Calu3 (cell line): ENCODE data around the gene NELL1. TPM values are rescaled to one million over a fixed set of nuclear protein-coding genes. Genes with fewer than 3 reads are reported as not detected.

Experiments used
- BruUV-seq: library from RNA; stranded (reverse); fragments of 400-500 nt; replicated peaks from 2 replicates; lab custom pipeline; 2021; lab: Mats Ljungman, UMichigan
- CTCF ChIA-PET: fragments of 300-600 bp; sonication (Branson Sonifier 250); formaldehyde crosslinking; loops from one replicate; lab custom pipeline; 2022; ENCODE audit warnings: antibody characterized with exemption; lab: Charles Lee
- DNase-seq: peaks from one replicate; pipeline ENCODE4 v3.0.0; 2022
- H3K27ac Mint-ChIP-seq: one replicate; pipeline ENCODE4 v1.8.0; 2022; ENCODE audit warnings: mixed read lengths; ENCODE audit not compliant: unreplicated experiment
- H3K27me3 Mint-ChIP-seq: one replicate; pipeline ENCODE4 v1.8.0; 2022; ENCODE audit warnings: mixed read lengths; ENCODE audit not compliant: unreplicated experiment
- H3K36me3 Mint-ChIP-seq: one replicate; pipeline ENCODE4 v1.8.0; 2022; ENCODE audit warnings: mild to moderate bottlenecking, moderate library complexity, mixed read lengths; ENCODE audit not compliant: insufficient read depth, unreplicated experiment
- H3K4me1 Mint-ChIP-seq: one replicate; pipeline ENCODE4 v1.8.0; 2022; ENCODE audit warnings: mild to moderate bottlenecking, low read depth, mixed read lengths; ENCODE audit not compliant: unreplicated experiment
- H3K4me3 Mint-ChIP-seq: one replicate; pipeline ENCODE4 v1.8.0; 2022; ENCODE audit warnings: mild to moderate bottlenecking, low read depth, moderate library complexity, mixed read lengths; ENCODE audit not compliant: unreplicated experiment
- H3K9me3 Mint-ChIP-seq: one replicate; pipeline ENCODE4 v1.8.0; 2022; ENCODE audit warnings: low read depth, mixed read lengths; ENCODE audit not compliant: unreplicated experiment
- intact Hi-C: fragments of 100-400 bp; cut with micrococcal nuclease; formaldehyde crosslinking; loops from one replicate; pipeline ENCODE4 v1.10.0; 2022; ENCODE audit not compliant: unreplicated experiment
- total RNA-seq: library from RNA; stranded (reverse); gene quantifications from 2 replicates; pipeline ENCODE4 v1.2.3, GENCODE V29; 2022
- TF ChIP-seq, protein P1 (sequence below): fragments of 200-600 bp; IDR thresholded peaks from one replicate; pipeline ENCODE4 v1.8.0; 2022; ENCODE audit warnings: antibody characterized with exemption; ENCODE audit not compliant: unreplicated experiment

NELL1 gene
- total RNA-seq, 1 experiment from 2014 or later: not detected

GRCh38 chr11:21553795-21554194 is 884.4 kb downstream of the NELL1 start:
- CTCF ChIA-PET: interaction anchor here (1.7 kb wide), 1 partner anchor 8 kb away, joined by 13 read pairs; no protein-coding TSS in a partner anchor
- H3K9me3 Mint-ChIP-seq: no peaks in the 10 kb centered on the region
- H3K4me1 Mint-ChIP-seq: peaks cover 24% of the 10 kb centered on the region
- no peak overlapping the region for H3K4me3 Mint-ChIP-seq
- no peaks in the 10 kb centered on the region for H3K27me3 Mint-ChIP-seq
- H3K27ac Mint-ChIP-seq: peak overlapping the region; percentile 6
- TF ChIP-seq, protein P1, sequence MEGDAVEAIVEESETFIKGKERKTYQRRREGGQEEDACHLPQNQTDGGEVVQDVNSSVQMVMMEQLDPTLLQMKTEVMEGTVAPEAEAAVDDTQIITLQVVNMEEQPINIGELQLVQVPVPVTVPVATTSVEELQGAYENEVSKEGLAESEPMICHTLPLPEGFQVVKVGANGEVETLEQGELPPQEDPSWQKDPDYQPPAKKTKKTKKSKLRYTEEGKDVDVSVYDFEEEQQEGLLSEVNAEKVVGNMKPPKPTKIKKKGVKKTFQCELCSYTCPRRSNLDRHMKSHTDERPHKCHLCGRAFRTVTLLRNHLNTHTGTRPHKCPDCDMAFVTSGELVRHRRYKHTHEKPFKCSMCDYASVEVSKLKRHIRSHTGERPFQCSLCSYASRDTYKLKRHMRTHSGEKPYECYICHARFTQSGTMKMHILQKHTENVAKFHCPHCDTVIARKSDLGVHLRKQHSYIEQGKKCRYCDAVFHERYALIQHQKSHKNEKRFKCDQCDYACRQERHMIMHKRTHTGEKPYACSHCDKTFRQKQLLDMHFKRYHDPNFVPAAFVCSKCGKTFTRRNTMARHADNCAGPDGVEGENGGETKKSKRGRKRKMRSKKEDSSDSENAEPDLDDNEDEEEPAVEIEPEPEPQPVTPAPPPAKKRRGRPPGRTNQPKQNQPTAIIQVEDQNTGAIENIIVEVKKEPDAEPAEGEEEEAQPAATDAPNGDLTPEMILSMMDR: no peak
- BruUV-seq: no TSS peak
- intact Hi-C loops: no loop called here
- H3K36me3 Mint-ChIP-seq: no peaks in the 10 kb centered on the region
- no peak for DNase-seq

DNA sequence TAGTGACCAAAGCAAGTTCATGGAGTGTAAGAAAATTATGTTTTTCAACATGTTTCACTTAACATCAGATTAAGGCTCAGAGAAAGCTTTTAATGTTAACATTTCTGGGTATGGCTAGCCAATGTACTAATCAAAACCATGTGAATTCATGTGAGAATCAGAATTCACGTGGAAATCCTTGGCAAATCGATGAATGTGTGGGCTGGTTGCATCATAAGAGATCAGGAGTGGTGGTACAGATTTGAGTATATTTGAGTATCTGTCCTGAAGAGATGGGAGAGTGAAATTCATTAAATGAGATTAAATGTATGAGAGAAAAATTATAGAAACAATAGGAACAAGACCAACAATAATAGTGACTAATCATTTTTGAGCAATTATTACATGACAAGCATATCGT is 884.9 kb downstream of the NELL1 start:
- no TSS peak for BruUV-seq
- Mint-ChIP-seq H3K36me3 (no peaks in the 10 kb centered on the region), H3K27ac (peak overlapping the region; percentile 33), H3K27me3 (no peaks in the 10 kb centered on the region), H3K4me1 (peaks cover 24% of the 10 kb centered on the region), H3K9me3 (no peaks in the 10 kb centered on the region), H3K4me3 (no peak overlapping the region)
- no peak for DNase-seq
- intact Hi-C loops: no loop called here
- TF ChIP-seq, protein P1: no peak
- CTCF ChIA-PET: no interaction called here

DNA sequence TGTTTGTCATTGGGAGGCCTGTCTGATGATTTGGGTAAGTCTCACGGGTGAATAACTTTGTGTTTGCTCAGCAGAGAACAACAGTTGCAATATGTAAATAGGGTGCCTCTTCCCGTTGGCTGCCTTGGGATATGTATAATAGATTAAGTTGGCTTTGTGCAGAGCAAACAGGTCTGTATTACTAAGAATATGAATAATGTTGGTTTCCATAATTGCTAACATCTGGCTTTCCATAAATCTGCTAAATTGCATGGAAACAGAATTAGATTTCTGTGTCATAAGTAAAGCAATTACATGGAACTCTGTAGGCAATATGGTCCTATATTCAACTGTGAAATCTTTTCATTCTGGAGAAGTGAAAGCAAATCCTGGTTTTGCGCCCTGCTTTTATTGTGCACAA is 887.5 kb downstream of the NELL1 start:
- Mint-ChIP-seq H3K36me3 (peaks cover 8% of the 10 kb centered on the region), H3K9me3 (no peaks in the 10 kb centered on the region), H3K27ac (no peak overlapping the region), H3K4me1 (peaks cover 49% of the 10 kb centered on the region), H3K4me3 (no peak overlapping the region), H3K27me3 (no peaks in the 10 kb centered on the region)
- TF ChIP-seq, protein P1: no peak
- intact Hi-C loops: no loop called here
- DNase-seq: no peak
- CTCF ChIA-PET: interaction anchor here (0.8 kb wide), 1 partner anchor 64 kb away, joined by 3 read pairs; no protein-coding TSS in a partner anchor
- BruUV-seq: no TSS peak

DNA sequence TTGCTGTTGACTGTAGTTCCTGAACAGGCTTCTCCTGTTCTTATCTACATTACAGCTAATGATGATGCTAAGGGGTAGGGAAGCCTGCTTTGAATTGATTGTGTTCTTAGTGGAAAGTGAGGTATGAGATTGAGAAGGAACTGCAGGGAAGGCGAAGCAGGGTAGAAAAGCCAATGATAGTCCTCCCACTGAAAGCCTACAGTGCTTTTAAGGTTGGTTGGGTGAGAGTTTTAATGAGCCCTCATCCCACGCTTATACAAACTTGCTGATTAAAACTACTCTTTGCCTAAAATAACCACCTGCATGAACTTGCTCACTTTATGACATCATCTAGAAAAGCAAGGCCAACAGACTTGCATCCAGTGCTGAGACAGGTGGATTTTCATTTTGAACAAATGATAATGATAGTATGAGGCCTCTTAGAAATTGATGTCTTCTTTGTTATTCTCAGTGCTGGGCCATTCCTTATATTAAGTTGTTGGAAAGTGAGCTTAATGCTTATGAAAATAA is 891.1 kb downstream of the NELL1 start:
- Mint-ChIP-seq H3K36me3 (peaks cover 8% of the 10 kb centered on the region), H3K27ac (peak overlapping the region; percentile 91), H3K27me3 (no peaks in the 10 kb centered on the region), H3K9me3 (peaks cover 9% of the 10 kb centered on the region), H3K4me1 (peaks cover 57% of the 10 kb centered on the region), H3K4me3 (peak overlapping the region; percentile 29)
- intact Hi-C loops: loop anchor here (5.0 kb wide), 1 partner anchor 592 kb away; no protein-coding TSS in a partner anchor
- no peak for DNase-seq
- TF ChIP-seq, protein P1: no peak
- CTCF ChIA-PET: no interaction called here
- no TSS peak for BruUV-seq
